ENCODE results near the gene ADIRF.

The ADIRF gene

GRCh38 chr10:86960863-86961434 lies 7.3 kb upstream of the ADIRF start:
- H3K4me1 ChIP-seq (ENCODE audit: control insufficient read depth in 1 of 2, insufficient read depth in 2 of 2, low read length in 2 of 2), result peaks cover 12 to 22% of the 10 kb centered on the region in 2 donors

GRCh38 chr10:86961481-86962091 lies 6.7 kb upstream of the ADIRF start:
- H3K27me3 ChIP-seq (ENCODE audit: control insufficient read depth in 1 of 2, insufficient read depth in 2 of 2, low read length in 2 of 2), result no peaks in the 10 kb centered on the region
- no peak overlapping the region for H3K27ac ChIP-seq (ENCODE audit: low read depth, low read length)
- H3K9me3 ChIP-seq (ENCODE audit: control insufficient read depth in 1 of 2, low read length in 2 of 2), result no peaks in the 10 kb centered on the region
- peaks cover 15 to 26% of the 10 kb centered on the region in 2 donors for H3K4me1 ChIP-seq (ENCODE audit: control insufficient read depth in 1 of 2, insufficient read depth in 2 of 2, low read length in 2 of 2)
- no peak overlapping the region for H3K4me3 ChIP-seq (ENCODE audit: low read depth in 1 of 2, low read length in 2 of 2)
- H3K9ac ChIP-seq (ENCODE audit: low read depth in 1 of 2, low read length in 2 of 2), result no peak overlapping the region
- H3K36me3 ChIP-seq (ENCODE audit: control insufficient read depth in 1 of 2, insufficient read depth in 2 of 2, low read length in 2 of 2), result no peaks in the 10 kb centered on the region

More at GRCh38 chr10:86960863-86961434, 7.3 kb upstream of the ADIRF start:
- Histone ChIP-seq H3K36me3 (ENCODE audit: control insufficient read depth in 1 of 2, insufficient read depth in 2 of 2, low read length in 2 of 2) (no peaks in the 10 kb centered on the region), H3K9me3 (ENCODE audit: control insufficient read depth in 1 of 2, low read length in 2 of 2) (no peaks in the 10 kb centered on the region), H3K9ac (ENCODE audit: low read depth in 1 of 2, low read length in 2 of 2) (peak overlapping the region in 1 of 2 donors; percentile 18), H3K4me3 (ENCODE audit: low read depth in 1 of 2, low read length in 2 of 2) (no peak overlapping the region), H3K27me3 (ENCODE audit: control insufficient read depth in 1 of 2, insufficient read depth in 2 of 2, low read length in 2 of 2) (no peaks in the 10 kb centered on the region), H3K27ac (ENCODE audit: low read depth, low read length) (no peak overlapping the region)

GRCh38 chr10:86962136-86962980 lies 5.9 kb upstream of the ADIRF start:
- Histone ChIP-seq H3K27me3 (ENCODE audit: control insufficient read depth in 1 of 2, insufficient read depth in 2 of 2, low read length in 2 of 2) (no peaks in the 10 kb centered on the region), H3K27ac (ENCODE audit: low read depth, low read length) (no peak overlapping the region), H3K36me3 (ENCODE audit: control insufficient read depth in 1 of 2, insufficient read depth in 2 of 2, low read length in 2 of 2) (no peaks in the 10 kb centered on the region), H3K4me3 (ENCODE audit: low read depth in 1 of 2, low read length in 2 of 2) (no peak overlapping the region), H3K4me1 (ENCODE audit: control insufficient read depth in 1 of 2, insufficient read depth in 2 of 2, low read length in 2 of 2) (peaks cover 23 to 34% of the 10 kb centered on the region in 2 donors), H3K9ac (ENCODE audit: low read depth in 1 of 2, low read length in 2 of 2) (no peak overlapping the region), H3K9me3 (ENCODE audit: control insufficient read depth in 1 of 2, low read length in 2 of 2) (no peaks in the 10 kb centered on the region)

- Histone ChIP-seq H3K4me3 (ENCODE audit: low read depth in 1 of 2, low read length in 2 of 2) (no peak overlapping the region), H3K27me3 (ENCODE audit: control insufficient read depth in 1 of 2, insufficient read depth in 2 of 2, low read length in 2 of 2) (no peaks in the 10 kb centered on the region), H3K9me3 (ENCODE audit: control insufficient read depth in 1 of 2, low read length in 2 of 2) (no peaks in the 10 kb centered on the region), H3K27ac (ENCODE audit: low read depth, low read length) (no peak overlapping the region), H3K36me3 (ENCODE audit: control insufficient read depth in 1 of 2, insufficient read depth in 2 of 2, low read length in 2 of 2) (no peaks in the 10 kb centered on the region), H3K9ac (ENCODE audit: low read depth in 1 of 2, low read length in 2 of 2) (no peak overlapping the region), H3K4me1 (ENCODE audit: control insufficient read depth in 1 of 2, insufficient read depth in 2 of 2, low read length in 2 of 2) (peaks cover 29 to 36% of the 10 kb centered on the region in 2 donors)
These were observed 5.3 kb upstream of the ADIRF start for GRCh38 chr10:86962981-86963310.

GRCh38 chr10:86963341-86963919 lies 4.9 kb upstream of the ADIRF start:
- no peak overlapping the region for H3K27ac ChIP-seq (ENCODE audit: low read depth, low read length)
- H3K9me3 ChIP-seq (ENCODE audit: control insufficient read depth in 1 of 2, low read length in 2 of 2), result no peaks in the 10 kb centered on the region
- no peaks in the 10 kb centered on the region for H3K36me3 ChIP-seq (ENCODE audit: control insufficient read depth in 1 of 2, insufficient read depth in 2 of 2, low read length in 2 of 2)
- no peak overlapping the region for H3K4me3 ChIP-seq (ENCODE audit: low read depth in 1 of 2, low read length in 2 of 2)
- no peak overlapping the region for H3K9ac ChIP-seq (ENCODE audit: low read depth in 1 of 2, low read length in 2 of 2)
- H3K4me1 ChIP-seq (ENCODE audit: control insufficient read depth in 1 of 2, insufficient read depth in 2 of 2, low read length in 2 of 2), result peaks cover 30 to 36% of the 10 kb centered on the region in 2 donors
- H3K27me3 ChIP-seq (ENCODE audit: control insufficient read depth in 1 of 2, insufficient read depth in 2 of 2, low read length in 2 of 2), result no peaks in the 10 kb centered on the region

DNA sequence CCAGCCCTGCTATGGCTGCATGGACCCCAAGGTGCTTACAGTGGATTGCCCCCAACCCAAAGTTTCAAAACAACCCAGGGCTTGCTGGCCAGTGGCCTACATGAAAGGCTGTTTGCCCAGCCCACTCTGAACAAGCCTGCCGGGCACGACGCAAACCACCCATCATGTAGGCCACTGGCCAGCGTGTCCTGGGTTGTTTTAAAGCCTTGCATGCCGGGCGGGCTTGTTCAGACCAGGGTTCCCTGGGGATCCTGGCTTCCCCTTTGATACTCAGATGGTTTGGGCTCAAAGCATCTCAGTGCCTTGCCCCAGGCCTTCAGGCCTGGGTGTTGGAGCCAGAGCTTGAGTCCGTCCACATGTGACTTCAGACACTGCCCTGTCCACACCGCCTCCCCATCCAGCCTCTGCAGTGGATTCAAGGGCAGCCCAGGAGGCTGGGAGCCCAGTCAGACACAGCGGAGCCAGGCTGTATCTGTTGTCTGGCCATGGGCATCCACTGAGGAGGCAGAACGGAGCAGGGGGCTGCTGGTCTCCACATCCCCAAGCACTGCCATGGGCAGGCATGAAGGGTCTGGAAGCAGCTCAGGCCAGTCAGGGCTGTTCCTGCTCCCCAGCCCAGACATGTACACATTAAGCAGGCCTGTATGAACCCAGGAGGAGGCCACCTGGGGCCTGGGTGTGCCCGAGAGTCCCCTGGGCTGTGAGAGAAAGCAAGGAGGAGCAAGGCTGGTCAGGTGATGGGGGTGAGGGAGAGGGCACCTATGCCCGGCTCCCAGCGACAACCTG lies 4.0 kb upstream of the ADIRF start:
- H3K9ac ChIP-seq (ENCODE audit: low read depth in 1 of 2, low read length in 2 of 2), result no peak overlapping the region
- H3K36me3 ChIP-seq (ENCODE audit: control insufficient read depth in 1 of 2, insufficient read depth in 2 of 2, low read length in 2 of 2), result no peaks in the 10 kb centered on the region
- no peaks in the 10 kb centered on the region for H3K9me3 ChIP-seq (ENCODE audit: control insufficient read depth in 1 of 2, low read length in 2 of 2)
- H3K27ac ChIP-seq (ENCODE audit: low read depth, low read length), result no peak overlapping the region
- H3K27me3 ChIP-seq (ENCODE audit: control insufficient read depth in 1 of 2, insufficient read depth in 2 of 2, low read length in 2 of 2), result no peaks in the 10 kb centered on the region
- peaks cover 29 to 35% of the 10 kb centered on the region in 2 donors for H3K4me1 ChIP-seq (ENCODE audit: control insufficient read depth in 1 of 2, insufficient read depth in 2 of 2, low read length in 2 of 2)
- no peak overlapping the region for H3K4me3 ChIP-seq (ENCODE audit: low read depth in 1 of 2, low read length in 2 of 2)

GRCh38 chr10:86964847-86965190 lies 3.5 kb upstream of the ADIRF start:
- H3K4me1 ChIP-seq (ENCODE audit: control insufficient read depth in 1 of 2, insufficient read depth in 2 of 2, low read length in 2 of 2), result peaks cover 34 to 39% of the 10 kb centered on the region in 2 donors
- H3K9me3 ChIP-seq (ENCODE audit: control insufficient read depth in 1 of 2, low read length in 2 of 2), result no peaks in the 10 kb centered on the region
- no peaks in the 10 kb centered on the region for H3K27me3 ChIP-seq (ENCODE audit: control insufficient read depth in 1 of 2, insufficient read depth in 2 of 2, low read length in 2 of 2)
- H3K9ac ChIP-seq (ENCODE audit: low read depth in 1 of 2, low read length in 2 of 2), result no peak overlapping the region
- H3K27ac ChIP-seq (ENCODE audit: low read depth, low read length), result no peak overlapping the region
- H3K36me3 ChIP-seq (ENCODE audit: control insufficient read depth in 1 of 2, insufficient read depth in 2 of 2, low read length in 2 of 2), result no peaks in the 10 kb centered on the region
- no peak overlapping the region for H3K4me3 ChIP-seq (ENCODE audit: low read depth in 1 of 2, low read length in 2 of 2)

DNA sequence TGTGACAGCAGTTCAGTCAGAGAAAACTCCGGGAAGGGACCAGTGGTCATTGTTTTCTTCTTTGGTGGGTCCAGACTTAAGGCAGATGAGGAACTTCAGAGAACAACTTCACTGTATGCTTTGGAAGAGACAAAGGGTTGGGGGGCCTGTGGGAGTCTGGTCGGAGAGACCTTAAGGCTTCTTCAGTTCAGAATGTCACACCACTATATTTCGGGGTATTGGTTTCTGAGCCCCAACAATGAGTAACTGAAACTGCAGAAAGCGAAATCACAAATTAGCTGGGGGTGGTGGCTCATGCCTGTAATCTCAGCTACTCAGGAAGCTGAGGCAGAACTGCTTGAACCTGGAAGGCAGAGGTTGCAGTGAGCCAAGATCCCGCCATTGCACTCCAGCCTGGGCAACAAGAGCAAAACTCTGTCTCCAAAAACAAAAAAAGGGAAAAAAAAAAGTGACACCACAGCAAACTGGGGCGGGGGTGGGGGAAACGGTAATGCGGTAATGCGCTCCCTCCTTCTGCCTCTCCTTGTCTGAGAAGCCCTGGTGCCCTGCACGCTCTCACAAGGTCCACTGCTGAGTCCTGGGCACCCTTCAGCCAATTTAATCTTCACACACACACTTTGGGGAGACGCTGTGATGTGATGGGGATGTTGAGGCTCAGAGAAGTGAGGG lies 2.2 kb upstream of the ADIRF start:
- H3K36me3 ChIP-seq (ENCODE audit: control insufficient read depth in 1 of 2, insufficient read depth in 2 of 2, low read length in 2 of 2), result no peaks in the 10 kb centered on the region
- no peaks in the 10 kb centered on the region for H3K27me3 ChIP-seq (ENCODE audit: control insufficient read depth in 1 of 2, insufficient read depth in 2 of 2, low read length in 2 of 2)
- H3K9ac ChIP-seq (ENCODE audit: low read depth in 1 of 2, low read length in 2 of 2), result no peak overlapping the region
- H3K4me3 ChIP-seq (ENCODE audit: low read depth in 1 of 2, low read length in 2 of 2), result peak overlapping the region in 1 of 2 donors; percentile 28
- no peaks in the 10 kb centered on the region for H3K9me3 ChIP-seq (ENCODE audit: control insufficient read depth in 1 of 2, low read length in 2 of 2)
- H3K27ac ChIP-seq (ENCODE audit: low read depth, low read length), result no peak overlapping the region
- H3K4me1 ChIP-seq (ENCODE audit: control insufficient read depth in 1 of 2, insufficient read depth in 2 of 2, low read length in 2 of 2), result peaks cover 32 to 45% of the 10 kb centered on the region in 2 donors

DNA sequence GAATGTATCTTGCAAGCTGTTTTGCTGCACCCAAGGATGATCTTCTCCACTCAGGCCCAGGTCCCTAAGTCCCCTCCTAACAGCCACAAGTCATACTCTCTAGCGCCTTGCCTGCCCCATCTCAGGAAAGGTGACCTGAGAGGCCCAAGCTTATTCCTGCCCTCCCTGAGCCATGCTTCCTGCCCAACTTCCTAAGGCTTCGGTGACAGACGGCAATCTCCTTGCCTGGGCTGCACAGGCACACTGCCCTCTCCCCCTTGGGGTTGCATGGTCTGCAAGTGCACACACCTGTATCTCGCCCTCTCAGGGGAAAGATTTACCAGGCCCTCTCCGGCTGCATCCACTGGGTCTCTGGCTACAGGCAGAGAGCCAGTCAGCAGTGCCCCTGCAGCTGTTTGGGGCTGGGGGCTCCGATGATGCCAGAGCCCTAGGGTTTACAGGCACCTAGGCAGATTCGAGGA lies 771 bp upstream of the ADIRF start:
- peak overlapping the region; percentile 67 to 82 for H3K4me3 ChIP-seq (ENCODE audit: low read depth in 1 of 2, low read length in 2 of 2)
- no peaks in the 10 kb centered on the region for H3K9me3 ChIP-seq (ENCODE audit: control insufficient read depth in 1 of 2, low read length in 2 of 2)
- peaks cover 37 to 53% of the 10 kb centered on the region in 2 donors for H3K4me1 ChIP-seq (ENCODE audit: control insufficient read depth in 1 of 2, insufficient read depth in 2 of 2, low read length in 2 of 2)
- no peaks in the 10 kb centered on the region for H3K36me3 ChIP-seq (ENCODE audit: control insufficient read depth in 1 of 2, insufficient read depth in 2 of 2, low read length in 2 of 2)
- H3K27me3 ChIP-seq (ENCODE audit: control insufficient read depth in 1 of 2, insufficient read depth in 2 of 2, low read length in 2 of 2), result no peaks in the 10 kb centered on the region
- no peak overlapping the region for H3K27ac ChIP-seq (ENCODE audit: low read depth, low read length)
- H3K9ac ChIP-seq (ENCODE audit: low read depth in 1 of 2, low read length in 2 of 2), result peak overlapping the region; percentile 82 to 88
